HepG2 (cell line): ENCODE results near the gene EXOC1. TPM values are rescaled to one million over a fixed set of nuclear protein-coding genes. Genes with fewer than 3 reads are reported as not detected.

ENCODE experiments used
- ATAC-seq: fragments of 200-7000 bp; cut with Tn5 transposase; 3 replicates; pipeline ENCODE4 v1.9.1; 2020; ENCODE audit warnings: mild to moderate bottlenecking, moderate library complexity
- BruUV-seq: library from RNA; stranded (reverse); fragments of 400-500 nt; replicated peaks from 2 replicates; lab custom pipeline; 2021; lab: Mats Ljungman, UMichigan
- CTCF ChIA-PET: fragments of 300-600 bp; formaldehyde crosslinking; extraction: SDS; loops from one replicate; lab custom pipeline; 2021; ENCODE audit warnings: low total read pairs, inconsistent platforms, low intra/inter-chr PET ratio; lab: Yijun Ruan, JAX
- POLR2A ChIA-PET: fragments of 350-600 bp; sonication (Branson Sonifier 250); formaldehyde crosslinking; loops from one replicate; lab custom pipeline; 2020; ENCODE audit warnings: antibody characterized with exemption, inconsistent platforms; lab: Yijun Ruan, JAX
- DNase-seq: peaks from one replicate; pipeline ENCODE4 v3.0.0-alpha.2; 2015; ENCODE audit warnings: low spot score
- FAIRE-seq: peaks from 3 replicates; lab custom pipeline; 2011; peaks lifted over from hg19 to GRCh38; lab: Jason Lieb, UNC
- H2AFZ ChIP-seq: one replicate; pipeline ENCODE4 v1.6.1; 2011; ENCODE audit warnings: low read length, inconsistent platforms
- H3K27ac ChIP-seq: fragments of 300-600 bp; 3 replicates; pipeline ENCODE4 v1.8.0; 2011; ENCODE audit warnings: mixed run types, mild to moderate bottlenecking, mixed read lengths, low read length, inconsistent platforms; ENCODE audit not compliant: insufficient read depth; ENCODE audit errors: extremely low read length
- H3K27me3 ChIP-seq, 2 experiments: fragments of 200-600 bp in 1 of 2; 2 replicates in 1 of 2; 3 replicates in 1 of 2; pipeline versions ENCODE4 v1.6.0 to v1.8.0; 2011; ENCODE audit warnings: low read length in 2 of 2, mild to moderate bottlenecking in 2 of 2, moderate library complexity in 2 of 2, inconsistent platforms in 1 of 2; ENCODE audit not compliant: insufficient read depth in 2 of 2, control insufficient read depth in 1 of 2
- H3K36me3 ChIP-seq, 2 experiments: fragments of 200-600 bp in 1 of 2; replicated peaks in 1 of 2; 2 replicates in 1 of 2; 3 replicates in 1 of 2; pipeline versions ENCODE4 v1.5.1 to v1.8.0; 2011; ENCODE audit warnings: low read length in 2 of 2, inconsistent platforms in 1 of 2; ENCODE audit not compliant: insufficient read depth in 2 of 2, control insufficient read depth in 1 of 2
- H3K4me1 ChIP-seq: 2 replicates; pipeline ENCODE4 v1.5.1; 2012; ENCODE audit warnings: low read length, inconsistent platforms; ENCODE audit not compliant: insufficient read depth
- H3K4me2 ChIP-seq: 2 replicates; pipeline ENCODE4 v1.6.0; 2011; ENCODE audit warnings: low read depth, low read length, inconsistent platforms
- H3K4me3 ChIP-seq, 3 experiments: fragments of 200-600 bp in 1 of 3; sonication (generic), shearing (Covaris generic) in 1 of 3; replicated peaks in 1 of 3; 2 replicates each; pipeline ENCODE4 v1.5.1; 2011 to 2016; ENCODE audit warnings: low read length in 3 of 3, inconsistent platforms in 2 of 3, low read depth in 2 of 3, mild to moderate bottlenecking in 2 of 3, control low read depth in 1 of 3, mixed read lengths in 1 of 3; ENCODE audit not compliant: insufficient read depth in 1 of 3
- H3K79me2 ChIP-seq: one replicate; pipeline ENCODE4 v1.6.1; 2011; ENCODE audit warnings: low read length, inconsistent platforms; ENCODE audit not compliant: insufficient read depth
- H3K9ac ChIP-seq: 2 replicates; pipeline ENCODE4 v1.6.0; 2011; ENCODE audit warnings: mild to moderate bottlenecking, low read depth, low read length, inconsistent platforms; ENCODE audit not compliant: insufficient read depth
- H3K9me3 ChIP-seq: 2 replicates; pipeline ENCODE4 v1.5.1; 2012; ENCODE audit warnings: mild to moderate bottlenecking, low read length
- H4K20me1 ChIP-seq: 2 replicates; pipeline ENCODE4 v1.6.0; 2011; ENCODE audit warnings: inconsistent platforms, mild to moderate bottlenecking, low read length, moderate library complexity; ENCODE audit not compliant: insufficient read depth
- ATAD3A ChIP-seq: sonication (generic); formaldehyde crosslinking; IDR thresholded peaks from 2 replicates; pipeline ENCODE4 v1.4.0; 2020; ENCODE audit warnings: missing genetic modification reagents
- CENPX ChIP-seq: sonication (generic); formaldehyde crosslinking; IDR thresholded peaks from 2 replicates; pipeline ENCODE4 v1.9.0; 2021; ENCODE audit warnings: mild to moderate bottlenecking, missing genetic modification reagents, moderate library complexity
- EEA1 ChIP-seq: sonication (generic); formaldehyde crosslinking; IDR thresholded peaks from 2 replicates; pipeline ENCODE4 v1.5.1; 2020; ENCODE audit warnings: mild to moderate bottlenecking, missing genetic modification reagents, borderline replicate concordance
- FOXP1 ChIP-seq, 2 experiments: fragments of 450-650 bp in 1 of 2; IDR thresholded peaks; 2 replicates each; pipeline ENCODE4 v1.6.1; 2017 to 2018; ENCODE audit warnings: antibody characterized with exemption in 1 of 2
- HMGA1 ChIP-seq: sonication (generic); formaldehyde crosslinking; conservative IDR thresholded peaks from 2 replicates; pipeline ENCODE4 v1.4.0; 2020; ENCODE audit warnings: missing genetic modification reagents
- NFATC3 ChIP-seq: sonication (generic); formaldehyde crosslinking; IDR thresholded peaks from 2 replicates; pipeline ENCODE4 v1.5.1; 2020; ENCODE audit warnings: mild to moderate bottlenecking, missing genetic modification reagents
- NFE2L2 ChIP-seq: fragments of 150-350 bp; IDR thresholded peaks from 2 replicates; pipeline ENCODE4 v1.6.1; 2014; ENCODE audit warnings: low read length
- PAWR ChIP-seq: sonication (generic); formaldehyde crosslinking; IDR thresholded peaks from 2 replicates; pipeline ENCODE4 v1.4.0; 2020; ENCODE audit warnings: missing genetic modification reagents, mild to moderate bottlenecking, borderline replicate concordance
- ZNF24 ChIP-seq: fragments of 450-650 bp; IDR thresholded peaks from 2 replicates; pipeline ENCODE4 v1.6.1; 2017; ENCODE audit warnings: antibody characterized with exemption, mild to moderate bottlenecking
- ZNF451 ChIP-seq: sonication (generic); formaldehyde crosslinking; IDR thresholded peaks from 2 replicates; pipeline ENCODE4 v1.5.0; 2020; ENCODE audit warnings: mild to moderate bottlenecking, missing genetic modification reagents
- ZNF879 ChIP-seq: sonication (generic); formaldehyde crosslinking; IDR thresholded peaks from 2 replicates; pipeline ENCODE4 v1.8.1; 2023; ENCODE audit warnings: missing genetic modification reagents
- in situ Hi-C: cut with HindIII; loops from 2 replicates; pipeline ENCODE4 v1.10.0; 2017; ENCODE audit warnings: low pct_unique_long_range_greater_than_20kb; ENCODE audit not compliant: extremely low pct_ligation_motif_present
- intact Hi-C: fragments of 100-400 bp; cut with micrococcal nuclease; formaldehyde crosslinking; loops from one replicate; pipeline ENCODE4 v1.10.0; 2022; ENCODE audit not compliant: unreplicated experiment
- polyA plus RNA-seq, 8 experiments: library from polyadenylated mRNA; depleted of rRNA in 3 of 8; stranded (reverse) in 7 of 8; unstranded in 1 of 8; fragments of >200 nt; fragmentation: Illumina TruSeq in 4 of 8; extraction: Trizol in 4 of 8; gene quantifications; 2 replicates each; pipeline versions ENCODE4 v1.2.1 to v1.2.3, GENCODE V29; 2011 to 2016; ENCODE audit warnings: low read depth in 4 of 8, missing spikeins in 1 of 8, mixed read lengths in 1 of 8; ENCODE audit not compliant: insufficient read depth in 1 of 8
- total RNA-seq, 5 experiments: library from RNA; depleted of rRNA; stranded (reverse); fragments of >200 nt; fragmentation: Illumina TruSeq; extraction: Trizol; gene quantifications; 2 replicates each; pipeline ENCODE4 v1.2.3, GENCODE V29; 2016; ENCODE audit warnings: low read depth in 1 of 5
- TF ChIP-seq, protein P1 (sequence below): sonication (generic); formaldehyde crosslinking; IDR thresholded peaks from 2 replicates; pipeline ENCODE4 v1.5.1; 2020; ENCODE audit warnings: missing genetic modification reagents, mild to moderate bottlenecking, borderline replicate concordance
- TF ChIP-seq, protein P2 (sequence below): sonication (generic); formaldehyde crosslinking; IDR thresholded peaks from 2 replicates; pipeline ENCODE4 v1.4.0; 2020; ENCODE audit warnings: mild to moderate bottlenecking, missing genetic modification reagents
- TF ChIP-seq, protein P3 (sequence below): sonication (generic); formaldehyde crosslinking; IDR thresholded peaks from 2 replicates; pipeline ENCODE4 v1.4.0; 2020; ENCODE audit warnings: missing genetic modification reagents, borderline replicate concordance
- TF ChIP-seq, protein P4 (sequence below): sonication (generic); formaldehyde crosslinking; IDR thresholded peaks from 2 replicates; pipeline ENCODE4 v1.4.0; 2020; ENCODE audit warnings: missing genetic modification reagents
- TF ChIP-seq, protein P5 (sequence below), 2 experiments: sonication (generic) in 1 of 2; formaldehyde crosslinking in 1 of 2; IDR thresholded peaks; 2 replicates each; pipeline versions ENCODE4 v1.5.1 to v1.6.1; 2011 to 2020; ENCODE audit warnings: borderline replicate concordance in 1 of 2, low read depth in 1 of 2, low read length in 1 of 2, mild to moderate bottlenecking in 1 of 2, missing genetic modification reagents in 1 of 2, moderate library complexity in 1 of 2

The EXOC1 gene
- total and polyA plus RNA-seq, 2 of the 13 experiments (the other 11 are each of a cell fraction or from before 2014, with no cell fraction given): 9.1 to 18.4 TPM

DNA sequence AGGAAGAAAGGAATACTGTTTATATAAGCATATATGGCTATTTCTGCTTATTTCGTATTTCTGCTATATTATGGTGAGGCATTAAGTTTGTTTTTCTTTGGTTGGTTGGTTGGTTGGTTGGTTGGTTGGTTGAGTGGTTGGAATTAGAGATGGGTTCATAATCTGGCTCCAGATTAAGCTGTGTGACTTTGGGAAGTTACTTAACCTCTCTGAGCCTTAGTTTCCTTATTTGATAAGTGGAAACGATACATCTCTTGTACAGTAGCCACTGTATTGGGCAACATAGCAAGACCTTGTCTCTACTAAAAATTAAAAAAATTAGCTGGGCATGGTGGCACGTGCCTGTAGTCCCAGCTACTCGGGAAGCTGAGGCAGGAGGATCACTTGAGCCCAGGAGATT, 49.2 kb downstream of the EXOC1 start (continued):
- TF ChIP-seq, protein P1, sequence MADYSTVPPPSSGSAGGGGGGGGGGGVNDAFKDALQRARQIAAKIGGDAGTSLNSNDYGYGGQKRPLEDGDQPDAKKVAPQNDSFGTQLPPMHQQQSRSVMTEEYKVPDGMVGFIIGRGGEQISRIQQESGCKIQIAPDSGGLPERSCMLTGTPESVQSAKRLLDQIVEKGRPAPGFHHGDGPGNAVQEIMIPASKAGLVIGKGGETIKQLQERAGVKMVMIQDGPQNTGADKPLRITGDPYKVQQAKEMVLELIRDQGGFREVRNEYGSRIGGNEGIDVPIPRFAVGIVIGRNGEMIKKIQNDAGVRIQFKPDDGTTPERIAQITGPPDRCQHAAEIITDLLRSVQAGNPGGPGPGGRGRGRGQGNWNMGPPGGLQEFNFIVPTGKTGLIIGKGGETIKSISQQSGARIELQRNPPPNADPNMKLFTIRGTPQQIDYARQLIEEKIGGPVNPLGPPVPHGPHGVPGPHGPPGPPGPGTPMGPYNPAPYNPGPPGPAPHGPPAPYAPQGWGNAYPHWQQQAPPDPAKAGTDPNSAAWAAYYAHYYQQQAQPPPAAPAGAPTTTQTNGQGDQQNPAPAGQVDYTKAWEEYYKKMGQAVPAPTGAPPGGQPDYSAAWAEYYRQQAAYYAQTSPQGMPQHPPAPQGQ (CRISPR knock-in tag): no peak
- TF ChIP-seq, protein P2, sequence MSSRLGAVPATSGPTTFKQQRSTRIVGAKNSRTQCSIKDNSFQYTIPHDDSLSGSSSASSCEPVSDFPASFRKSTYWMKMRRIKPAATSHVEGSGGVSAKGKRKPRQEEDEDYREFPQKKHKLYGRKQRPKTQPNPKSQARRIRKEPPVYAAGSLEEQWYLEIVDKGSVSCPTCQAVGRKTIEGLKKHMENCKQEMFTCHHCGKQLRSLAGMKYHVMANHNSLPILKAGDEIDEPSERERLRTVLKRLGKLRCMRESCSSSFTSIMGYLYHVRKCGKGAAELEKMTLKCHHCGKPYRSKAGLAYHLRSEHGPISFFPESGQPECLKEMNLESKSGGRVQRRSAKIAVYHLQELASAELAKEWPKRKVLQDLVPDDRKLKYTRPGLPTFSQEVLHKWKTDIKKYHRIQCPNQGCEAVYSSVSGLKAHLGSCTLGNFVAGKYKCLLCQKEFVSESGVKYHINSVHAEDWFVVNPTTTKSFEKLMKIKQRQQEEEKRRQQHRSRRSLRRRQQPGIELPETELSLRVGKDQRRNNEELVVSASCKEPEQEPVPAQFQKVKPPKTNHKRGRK (CRISPR knock-in tag): no peak
- TF ChIP-seq, all 625 proteins: peak for 0

DNA sequence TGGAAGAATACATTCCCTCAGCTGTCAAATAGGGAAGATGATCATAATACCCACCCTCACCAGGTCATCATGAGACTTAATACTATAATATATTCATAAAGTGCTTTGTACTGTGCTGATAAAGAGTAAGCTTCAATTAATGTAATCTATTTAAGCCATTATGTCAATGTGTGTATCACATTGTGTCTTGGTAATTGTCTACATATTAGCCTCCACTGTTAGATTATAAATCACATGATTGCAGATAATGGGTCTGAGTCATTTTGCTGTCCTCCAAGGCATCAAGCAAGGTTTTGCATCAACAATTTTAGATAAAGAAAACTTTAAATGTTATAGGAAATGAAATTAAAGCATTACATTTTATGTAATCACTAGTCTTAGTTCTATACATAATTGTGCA, 50.1 kb downstream of the EXOC1 start:
- Histone ChIP-seq H3K9me3 (no peaks in the 10 kb centered on the region), H3K9ac (no peak overlapping the region), H3K79me2 (no peaks in the 10 kb centered on the region), H3K27ac (no peak overlapping the region), H4K20me1 (no peaks in the 10 kb centered on the region), H3K4me1 (no peaks in the 10 kb centered on the region), H3K4me2 (no peak overlapping the region), H3K4me3 (no peak overlapping the region), H3K27me3 (no peaks in the 10 kb centered on the region), H2AFZ (no peak overlapping the region), H3K36me3 (peaks cover 0 to 7% of the 10 kb centered on the region in 2 experiments; a peak in 1 of 5 replicates)
- CTCF ChIA-PET: no interaction called here
- intact Hi-C loops: no loop called here
- POLR2A ChIA-PET: no interaction called here
- BruUV-seq: no TSS peak
- DNase-seq: no peak
- TF ChIP-seq ZNF24 (no peak), NFATC3 (CRISPR knock-in tag) (no peak), EEA1 (CRISPR knock-in tag) (no peak), FOXP1 (IDR thresholded peaks at IDR 0.05) (no peak), FOXP1 (CRISPR knock-in tag; IDR thresholded peaks at IDR 0.05) (no peak), ZNF879 (CRISPR knock-in tag) (no peak), PAWR (CRISPR knock-in tag) (no peak), ZNF451 (CRISPR knock-in tag) (no peak), HMGA1 (CRISPR knock-in tag) (no peak), ATAD3A (no peak), NFE2L2 (no peak), CENPX (no peak)
- TF ChIP-seq, protein P3, sequence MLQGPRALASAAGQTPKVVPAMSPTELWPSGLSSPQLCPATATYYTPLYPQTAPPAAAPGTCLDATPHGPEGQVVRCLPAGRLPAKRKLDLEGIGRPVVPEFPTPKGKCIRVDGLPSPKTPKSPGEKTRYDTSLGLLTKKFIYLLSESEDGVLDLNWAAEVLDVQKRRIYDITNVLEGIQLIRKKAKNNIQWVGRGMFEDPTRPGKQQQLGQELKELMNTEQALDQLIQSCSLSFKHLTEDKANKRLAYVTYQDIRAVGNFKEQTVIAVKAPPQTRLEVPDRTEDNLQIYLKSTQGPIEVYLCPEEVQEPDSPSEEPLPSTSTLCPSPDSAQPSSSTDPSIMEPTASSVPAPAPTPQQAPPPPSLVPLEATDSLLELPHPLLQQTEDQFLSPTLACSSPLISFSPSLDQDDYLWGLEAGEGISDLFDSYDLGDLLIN (CRISPR knock-in tag): no peak
- TF ChIP-seq, protein P4, sequence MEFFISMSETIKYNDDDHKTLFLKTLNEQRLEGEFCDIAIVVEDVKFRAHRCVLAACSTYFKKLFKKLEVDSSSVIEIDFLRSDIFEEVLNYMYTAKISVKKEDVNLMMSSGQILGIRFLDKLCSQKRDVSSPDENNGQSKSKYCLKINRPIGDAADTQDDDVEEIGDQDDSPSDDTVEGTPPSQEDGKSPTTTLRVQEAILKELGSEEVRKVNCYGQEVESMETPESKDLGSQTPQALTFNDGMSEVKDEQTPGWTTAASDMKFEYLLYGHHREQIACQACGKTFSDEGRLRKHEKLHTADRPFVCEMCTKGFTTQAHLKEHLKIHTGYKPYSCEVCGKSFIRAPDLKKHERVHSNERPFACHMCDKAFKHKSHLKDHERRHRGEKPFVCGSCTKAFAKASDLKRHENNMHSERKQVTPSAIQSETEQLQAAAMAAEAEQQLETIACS (CRISPR knock-in tag): no peak
- TF ChIP-seq, protein P5, sequence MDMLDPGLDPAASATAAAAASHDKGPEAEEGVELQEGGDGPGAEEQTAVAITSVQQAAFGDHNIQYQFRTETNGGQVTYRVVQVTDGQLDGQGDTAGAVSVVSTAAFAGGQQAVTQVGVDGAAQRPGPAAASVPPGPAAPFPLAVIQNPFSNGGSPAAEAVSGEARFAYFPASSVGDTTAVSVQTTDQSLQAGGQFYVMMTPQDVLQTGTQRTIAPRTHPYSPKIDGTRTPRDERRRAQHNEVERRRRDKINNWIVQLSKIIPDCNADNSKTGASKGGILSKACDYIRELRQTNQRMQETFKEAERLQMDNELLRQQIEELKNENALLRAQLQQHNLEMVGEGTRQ (IDR thresholded peaks at IDR 0.05; ENCODE audit: low read depth, low read length): no peak
- TF ChIP-seq, protein P5 (CRISPR knock-in tag; IDR thresholded peaks at IDR 0.05; ENCODE audit: borderline replicate concordance): no peak
- FAIRE-seq: no peak
- in situ Hi-C loops: no loop called here
- no peak for ATAC-seq
